SK-N-SH treated with all-trans-retinoic acid at 6 μM for 48 hours (cell line): ENCODE results near the gene SMAP1.

ENCODE experiments used
- ATAC-seq: fragments of 200-7000 bp; cut with Tn5 transposase; 3 replicates; pipeline ENCODE4 v1.9.1; 2020; ENCODE audit warnings: mild to moderate bottlenecking, moderate library complexity
- BACH2 ChIP-seq: fragments of 250-450 bp; sonication (Bioruptor Pico); IDR thresholded peaks from 2 replicates; pipeline ENCODE4 v1.9.0; 2021; ENCODE audit warnings: mild to moderate bottlenecking, borderline replicate concordance
- CSDC2 ChIP-seq: fragments of 250-450 bp; sonication (Bioruptor Pico); IDR thresholded peaks from 2 replicates; pipeline ENCODE4 v1.5.0; 2020; ENCODE audit warnings: mild to moderate bottlenecking, moderate library complexity
- ESRRG ChIP-seq: fragments of 250-450 bp; sonication (Bioruptor Pico); IDR thresholded peaks from 2 replicates; pipeline ENCODE4 v1.6.1; 2021; ENCODE audit warnings: mild to moderate bottlenecking
- GLIS3 ChIP-seq: fragments of 250-450 bp; sonication (Bioruptor Pico); IDR thresholded peaks from 2 replicates; pipeline ENCODE4 v1.5.0; 2020; ENCODE audit warnings: mild to moderate bottlenecking, moderate library complexity
- ISL1 ChIP-seq: fragments of 250-450 bp; sonication (Bioruptor Pico); IDR thresholded peaks from 2 replicates; pipeline ENCODE4 v2.1.2; 2022; ENCODE audit warnings: mild to moderate bottlenecking, moderate library complexity
- OSR1 ChIP-seq: fragments of 250-450 bp; sonication (Bioruptor Pico); IDR thresholded peaks from 2 replicates; pipeline ENCODE4 v1.8.0; 2022; ENCODE audit warnings: moderate library complexity, mild to moderate bottlenecking, inconsistent platforms
- PPARA ChIP-seq: fragments of 250-450 bp; sonication (Bioruptor Pico); IDR thresholded peaks from 2 replicates; pipeline ENCODE4 v1.5.0; 2020; ENCODE audit warnings: mild to moderate bottlenecking, borderline replicate concordance
- RARB ChIP-seq: fragments of 250-450 bp; sonication (Bioruptor Pico); IDR thresholded peaks from 2 replicates; pipeline ENCODE4 v1.8.0; 2021; ENCODE audit warnings: mild to moderate bottlenecking, moderate library complexity
- SNAI2 ChIP-seq: fragments of 250-450 bp; sonication (Bioruptor Pico); IDR thresholded peaks from 2 replicates; pipeline ENCODE4 v1.5.0; 2020; ENCODE audit warnings: mild to moderate bottlenecking, moderate library complexity
- TCF4 ChIP-seq: fragments of 250-450 bp; sonication (Bioruptor Pico); IDR thresholded peaks from 2 replicates; pipeline ENCODE4 v1.8.0; 2021; ENCODE audit warnings: mild to moderate bottlenecking, moderate library complexity, borderline replicate concordance
- TOX ChIP-seq: fragments of 250-450 bp; sonication (Bioruptor Pico); IDR thresholded peaks from 2 replicates; pipeline ENCODE4 v1.8.0; 2021; ENCODE audit warnings: mild to moderate bottlenecking, moderate library complexity, borderline replicate concordance
- ZC3H10 ChIP-seq: fragments of 250-450 bp; sonication (Bioruptor Pico); IDR thresholded peaks from 2 replicates; pipeline ENCODE4 v1.5.1; 2021; ENCODE audit warnings: mild to moderate bottlenecking, moderate library complexity
- ZFP3 ChIP-seq: fragments of 250-450 bp; sonication (Bioruptor Pico); IDR thresholded peaks from 2 replicates; pipeline ENCODE4 v1.5.0; 2020; ENCODE audit warnings: mild to moderate bottlenecking, moderate library complexity
- ZFP30 ChIP-seq: fragments of 450-650 bp; formaldehyde crosslinking; IDR thresholded peaks from 2 replicates; pipeline ENCODE4 v1.5.0; 2022; ENCODE audit warnings: mild to moderate bottlenecking, moderate library complexity
- ZNF565 ChIP-seq: fragments of 450-650 bp; formaldehyde crosslinking; conservative IDR thresholded peaks from 2 replicates; pipeline ENCODE4 v1.5.0; 2020; ENCODE audit warnings: low read depth, mild to moderate bottlenecking, moderate library complexity
- ZNF70 ChIP-seq: fragments of 450-650 bp; formaldehyde crosslinking; IDR thresholded peaks from 2 replicates; pipeline ENCODE4 v1.5.0; 2020; ENCODE audit warnings: mild to moderate bottlenecking, moderate library complexity
- ZNF8 ChIP-seq: fragments of 450-650 bp; formaldehyde crosslinking; IDR thresholded peaks from 2 replicates; pipeline ENCODE4 v1.5.0; 2020; ENCODE audit warnings: mild to moderate bottlenecking, moderate library complexity
- TF ChIP-seq, protein P1 (sequence below): fragments of 250-450 bp; sonication (Bioruptor Pico); IDR thresholded peaks from 2 replicates; pipeline ENCODE4 v1.5.1; 2020; ENCODE audit warnings: low read depth, mild to moderate bottlenecking, moderate library complexity
- TF ChIP-seq, protein P2 (sequence below): fragments of 250-450 bp; sonication (Bioruptor Pico); IDR thresholded peaks from 2 replicates; pipeline ENCODE4 v1.8.0; 2021; ENCODE audit warnings: low read depth, mild to moderate bottlenecking, moderate library complexity, borderline replicate concordance
- TF ChIP-seq, protein P3 (sequence below): fragments of 250-450 bp; sonication (Bioruptor Pico); IDR thresholded peaks from 2 replicates; pipeline ENCODE4 v1.8.0; 2020; ENCODE audit warnings: mild to moderate bottlenecking, moderate library complexity, borderline replicate concordance
- TF ChIP-seq, protein P4 (sequence below): fragments of 250-450 bp; sonication (Bioruptor Pico); IDR thresholded peaks from 2 replicates; pipeline ENCODE4 v1.5.1; 2021; ENCODE audit warnings: mild to moderate bottlenecking, moderate library complexity

Gene SMAP1

DNA sequence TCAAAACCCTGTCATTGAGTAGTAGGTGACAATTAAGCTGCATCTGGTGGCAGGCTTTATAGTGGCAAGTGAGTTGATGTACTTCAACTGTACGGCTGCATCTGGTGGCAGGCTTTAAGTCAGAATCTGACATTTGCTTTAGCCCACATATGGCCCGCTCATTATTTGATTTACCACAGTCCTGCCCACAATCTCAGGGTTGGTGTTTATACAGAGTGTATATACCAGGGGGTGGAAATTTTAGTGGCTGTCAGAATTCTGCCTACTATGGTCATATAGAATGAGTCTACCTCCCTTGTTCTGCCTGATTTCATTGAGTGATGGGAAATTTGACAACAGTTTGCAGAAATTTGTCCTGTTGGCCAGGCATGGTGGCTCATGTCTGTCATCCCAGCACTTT is 112.3 kb downstream of the SMAP1 start:
- ATAC-seq: no peak
- no peak for TF ChIP-seq TCF4 (CRISPR knock-in tag)
- no peak for TF ChIP-seq ISL1 (CRISPR knock-in tag)
- TF ChIP-seq, protein P1, sequence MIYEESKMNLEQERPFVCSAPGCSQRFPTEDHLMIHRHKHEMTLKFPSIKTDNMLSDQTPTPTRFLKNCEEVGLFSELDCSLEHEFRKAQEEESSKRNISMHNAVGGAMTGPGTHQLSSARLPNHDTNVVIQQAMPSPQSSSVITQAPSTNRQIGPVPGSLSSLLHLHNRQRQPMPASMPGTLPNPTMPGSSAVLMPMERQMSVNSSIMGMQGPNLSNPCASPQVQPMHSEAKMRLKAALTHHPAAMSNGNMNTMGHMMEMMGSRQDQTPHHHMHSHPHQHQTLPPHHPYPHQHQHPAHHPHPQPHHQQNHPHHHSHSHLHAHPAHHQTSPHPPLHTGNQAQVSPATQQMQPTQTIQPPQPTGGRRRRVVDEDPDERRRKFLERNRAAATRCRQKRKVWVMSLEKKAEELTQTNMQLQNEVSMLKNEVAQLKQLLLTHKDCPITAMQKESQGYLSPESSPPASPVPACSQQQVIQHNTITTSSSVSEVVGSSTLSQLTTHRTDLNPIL (CRISPR knock-in tag): no peak
- no peak for TF ChIP-seq ZFP3 (CRISPR knock-in tag)
- no peak for TF ChIP-seq CSDC2 (CRISPR knock-in tag)
- no peak for TF ChIP-seq SNAI2 (CRISPR knock-in tag)
- no peak for TF ChIP-seq TOX
- TF ChIP-seq BACH2 (CRISPR knock-in tag): no peak
- TF ChIP-seq ZNF70 (CRISPR knock-in tag): no peak
- no peak for TF ChIP-seq ESRRG (CRISPR knock-in tag)
- TF ChIP-seq ZC3H10 (CRISPR knock-in tag): no peak

DNA sequence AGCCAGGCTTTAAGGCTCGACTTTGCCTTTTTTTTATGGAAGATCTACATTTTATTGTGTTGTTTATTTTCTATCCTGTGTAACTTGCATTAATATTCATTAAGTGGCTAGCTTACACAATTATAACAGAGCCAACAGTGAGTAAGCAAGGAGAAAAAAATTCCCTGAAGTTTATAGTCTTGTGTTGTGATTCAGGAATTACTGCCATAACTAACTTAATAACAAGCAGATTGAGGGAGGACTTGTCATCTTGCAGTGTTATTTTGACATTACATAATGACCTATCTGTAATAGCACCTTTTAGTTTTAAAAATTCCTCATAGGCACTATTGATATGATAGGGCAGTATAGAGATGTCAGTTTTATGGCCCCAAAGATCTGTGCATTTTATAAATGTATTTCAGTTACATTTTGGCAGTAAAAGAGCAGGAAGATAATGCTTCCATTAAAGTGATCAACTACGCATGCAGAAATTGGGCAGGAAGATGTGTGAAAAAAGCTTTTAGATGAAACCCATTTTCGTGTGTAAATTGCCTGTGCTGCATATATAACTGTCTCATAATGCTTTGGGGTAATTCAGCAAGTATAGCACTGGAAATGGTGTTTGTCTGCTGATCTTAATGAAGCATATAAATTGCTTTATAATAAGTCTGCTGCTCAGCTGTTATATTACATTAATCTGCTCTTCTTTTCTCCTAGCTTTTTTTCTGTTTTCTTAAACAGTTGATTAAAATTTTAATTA is 123.0 kb downstream of the SMAP1 start:
- no peak for ATAC-seq
- TF ChIP-seq OSR1 (CRISPR knock-in tag) (no peak), GLIS3 (CRISPR knock-in tag) (no peak), PPARA (CRISPR knock-in tag) (no peak), TOX (no peak), ISL1 (CRISPR knock-in tag) (no peak)
- TF ChIP-seq, protein P2, sequence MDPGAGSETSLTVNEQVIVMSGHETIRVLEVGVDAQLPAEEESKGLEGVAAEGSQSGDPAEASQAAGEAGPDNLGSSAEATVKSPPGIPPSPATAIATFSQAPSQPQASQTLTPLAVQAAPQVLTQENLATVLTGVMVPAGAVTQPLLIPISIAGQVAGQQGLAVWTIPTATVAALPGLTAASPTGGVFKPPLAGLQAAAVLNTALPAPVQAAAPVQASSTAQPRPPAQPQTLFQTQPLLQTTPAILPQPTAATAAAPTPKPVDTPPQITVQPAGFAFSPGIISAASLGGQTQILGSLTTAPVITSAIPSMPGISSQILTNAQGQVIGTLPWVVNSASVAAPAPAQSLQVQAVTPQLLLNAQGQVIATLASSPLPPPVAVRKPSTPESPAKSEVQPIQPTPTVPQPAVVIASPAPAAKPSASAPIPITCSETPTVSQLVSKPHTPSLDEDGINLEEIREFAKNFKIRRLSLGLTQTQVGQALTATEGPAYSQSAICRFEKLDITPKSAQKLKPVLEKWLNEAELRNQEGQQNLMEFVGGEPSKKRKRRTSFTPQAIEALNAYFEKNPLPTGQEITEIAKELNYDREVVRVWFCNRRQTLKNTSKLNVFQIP (CRISPR knock-in tag): no peak

DNA sequence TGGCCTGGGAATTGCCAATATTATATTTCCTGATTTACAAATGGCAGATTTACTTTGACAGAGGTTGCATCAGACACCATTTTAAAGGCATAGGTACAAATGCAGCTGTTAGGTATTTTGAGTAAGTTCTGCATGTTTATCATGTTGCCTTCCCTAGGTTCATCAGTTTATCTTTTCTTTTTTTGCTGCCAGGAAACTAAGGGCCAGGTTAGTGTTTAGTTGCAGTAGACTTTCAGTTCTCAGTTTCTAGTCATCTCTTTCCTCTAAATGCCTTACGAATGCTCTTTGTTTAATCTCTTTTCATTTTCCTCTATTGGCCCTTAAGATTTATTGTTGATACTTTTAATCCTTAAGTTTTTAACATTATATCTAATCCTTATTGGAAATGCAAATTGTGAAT is 129.9 kb downstream of the SMAP1 start:
- no peak for ATAC-seq
- TF ChIP-seq, protein P3, sequence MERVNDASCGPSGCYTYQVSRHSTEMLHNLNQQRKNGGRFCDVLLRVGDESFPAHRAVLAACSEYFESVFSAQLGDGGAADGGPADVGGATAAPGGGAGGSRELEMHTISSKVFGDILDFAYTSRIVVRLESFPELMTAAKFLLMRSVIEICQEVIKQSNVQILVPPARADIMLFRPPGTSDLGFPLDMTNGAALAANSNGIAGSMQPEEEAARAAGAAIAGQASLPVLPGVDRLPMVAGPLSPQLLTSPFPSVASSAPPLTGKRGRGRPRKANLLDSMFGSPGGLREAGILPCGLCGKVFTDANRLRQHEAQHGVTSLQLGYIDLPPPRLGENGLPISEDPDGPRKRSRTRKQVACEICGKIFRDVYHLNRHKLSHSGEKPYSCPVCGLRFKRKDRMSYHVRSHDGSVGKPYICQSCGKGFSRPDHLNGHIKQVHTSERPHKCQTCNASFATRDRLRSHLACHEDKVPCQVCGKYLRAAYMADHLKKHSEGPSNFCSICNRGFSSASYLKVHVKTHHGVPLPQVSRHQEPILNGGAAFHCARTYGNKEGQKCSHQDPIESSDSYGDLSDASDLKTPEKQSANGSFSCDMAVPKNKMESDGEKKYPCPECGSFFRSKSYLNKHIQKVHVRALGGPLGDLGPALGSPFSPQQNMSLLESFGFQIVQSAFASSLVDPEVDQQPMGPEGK (CRISPR knock-in tag): no peak
- TF ChIP-seq, protein P4, sequence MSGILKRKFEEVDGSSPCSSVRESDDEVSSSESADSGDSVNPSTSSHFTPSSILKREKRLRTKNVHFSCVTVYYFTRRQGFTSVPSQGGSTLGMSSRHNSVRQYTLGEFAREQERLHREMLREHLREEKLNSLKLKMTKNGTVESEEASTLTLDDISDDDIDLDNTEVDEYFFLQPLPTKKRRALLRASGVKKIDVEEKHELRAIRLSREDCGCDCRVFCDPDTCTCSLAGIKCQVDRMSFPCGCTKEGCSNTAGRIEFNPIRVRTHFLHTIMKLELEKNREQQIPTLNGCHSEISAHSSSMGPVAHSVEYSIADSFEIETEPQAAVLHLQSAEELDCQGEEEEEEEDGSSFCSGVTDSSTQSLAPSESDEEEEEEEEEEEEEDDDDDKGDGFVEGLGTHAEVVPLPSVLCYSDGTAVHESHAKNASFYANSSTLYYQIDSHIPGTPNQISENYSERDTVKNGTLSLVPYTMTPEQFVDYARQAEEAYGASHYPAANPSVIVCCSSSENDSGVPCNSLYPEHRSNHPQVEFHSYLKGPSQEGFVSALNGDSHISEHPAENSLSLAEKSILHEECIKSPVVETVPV (CRISPR knock-in tag): no peak
- no peak for TF ChIP-seq ZNF565 (CRISPR knock-in tag)
- no peak for TF ChIP-seq PPARA (CRISPR knock-in tag)
- no peak for TF ChIP-seq ZNF8 (CRISPR knock-in tag)
- TF ChIP-seq ESRRG (CRISPR knock-in tag): no peak
- no peak for TF ChIP-seq ZC3H10 (CRISPR knock-in tag)
- no peak for TF ChIP-seq ZFP30 (CRISPR knock-in tag)
- no peak for TF ChIP-seq SNAI2 (CRISPR knock-in tag)
- no peak for TF ChIP-seq ISL1 (CRISPR knock-in tag)
- TF ChIP-seq GLIS3 (CRISPR knock-in tag): no peak
- TF ChIP-seq, protein P2 (CRISPR knock-in tag): no peak
- TF ChIP-seq BACH2 (CRISPR knock-in tag): no peak

DNA sequence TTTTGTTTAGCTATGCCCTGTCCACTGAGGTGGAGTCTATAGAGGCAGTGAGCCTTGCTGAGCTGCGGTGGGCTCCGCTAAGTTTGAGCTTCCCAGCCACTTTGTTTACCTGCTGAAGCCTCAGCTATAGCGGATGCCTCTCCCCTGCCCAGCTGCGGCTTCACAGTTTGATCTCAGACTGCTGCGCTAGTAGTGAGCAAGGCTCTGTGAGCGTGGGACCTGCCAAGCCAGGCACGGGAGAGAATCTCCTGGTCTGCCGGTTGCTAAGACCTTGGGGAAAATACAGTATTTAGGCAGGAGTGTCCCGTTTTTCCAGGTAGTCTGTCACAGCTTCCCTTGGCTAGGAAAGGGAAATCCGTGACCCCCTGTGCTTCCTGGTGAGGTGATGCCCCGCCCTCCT is 138.4 kb downstream of the SMAP1 start:
- TF ChIP-seq ZFP3 (CRISPR knock-in tag): no peak
- TF ChIP-seq RARB: no peak
- TF ChIP-seq, protein P2 (CRISPR knock-in tag): no peak
- TF ChIP-seq ESRRG (CRISPR knock-in tag): no peak
- no peak for TF ChIP-seq SNAI2 (CRISPR knock-in tag)
- no peak for TF ChIP-seq OSR1 (CRISPR knock-in tag)
- no peak for TF ChIP-seq ISL1 (CRISPR knock-in tag)
- TF ChIP-seq CSDC2 (CRISPR knock-in tag): no peak
- TF ChIP-seq, protein P3 (CRISPR knock-in tag): no peak
- TF ChIP-seq ZNF565 (CRISPR knock-in tag): no peak
- no peak for TF ChIP-seq ZNF8 (CRISPR knock-in tag)
- TF ChIP-seq, all 23 proteins: peak for 0
- ATAC-seq: no peak
